H1 (cell line): ENCODE data around the gene ABHD15. TPM values are rescaled to one million over a fixed set of nuclear protein-coding genes. Genes with fewer than 3 reads are reported as not detected.

Source experiments
- CTCF ChIA-PET: fragments of 300-600 bp; sonication (Branson Sonifier 250); formaldehyde crosslinking; loops from one replicate; lab custom pipeline; 2021; ENCODE audit not compliant: partially characterized antibody; lab: Charles Lee
- POLR2A ChIA-PET: fragments of 300-600 bp; sonication (Branson Sonifier 250); formaldehyde crosslinking; loops from one replicate; lab custom pipeline; 2021; ENCODE audit warnings: inconsistent platforms; ENCODE audit not compliant: partially characterized antibody; lab: Charles Lee
- DNase-seq, 2 experiments: peaks; one replicate each; pipeline versions ENCODE4 v3.0.0 to v3.0.0-alpha.2; 2010 to 2022; ENCODE audit warnings: low spot score in 2 of 2, low read depth in 1 of 2, mixed read lengths in 1 of 2
- FAIRE-seq: peaks from 2 replicates; lab custom pipeline; 2011; peaks lifted over from hg19 to GRCh38; lab: Jason Lieb, UNC
- H2AFZ ChIP-seq: 2 replicates; pipeline ENCODE4 v1.8.1; 2012; ENCODE audit warnings: low read length, inconsistent platforms
- H2AK5ac ChIP-seq: 2 replicates; pipeline ENCODE4 v1.6.1; 2013; ENCODE audit warnings: low read depth, low read length
- H2BK120ac ChIP-seq: replicated peaks from 2 replicates; pipeline ENCODE3; 2013; ENCODE audit warnings: low read depth, low read length, inconsistent platforms
- H2BK12ac ChIP-seq: 2 replicates; pipeline ENCODE4 v1.6.1; 2013; ENCODE audit warnings: low read depth, low read length
- H2BK15ac ChIP-seq: 2 replicates; pipeline ENCODE4 v1.6.1; 2013; ENCODE audit warnings: low read length
- H2BK20ac ChIP-seq: 2 replicates; pipeline ENCODE4 v1.6.1; 2013; ENCODE audit warnings: low read length
- H2BK5ac ChIP-seq: 2 replicates; pipeline ENCODE4 v1.6.1; 2013; ENCODE audit warnings: low read depth, low read length
- H3K14ac ChIP-seq: 2 replicates; pipeline ENCODE4 v1.6.1; 2013; ENCODE audit warnings: inconsistent platforms; ENCODE audit not compliant: insufficient read length
- H3K18ac ChIP-seq: 2 replicates; pipeline ENCODE4 v1.6.1; 2013; ENCODE audit warnings: low read length; ENCODE audit errors: extremely low read depth
- H3K23ac ChIP-seq: 2 replicates; pipeline ENCODE4 v1.6.1; 2013; ENCODE audit warnings: inconsistent platforms; ENCODE audit not compliant: insufficient read length
- H3K23me2 ChIP-seq: 2 replicates; pipeline ENCODE4 v1.6.1; 2013; ENCODE audit warnings: low read depth, low read length
- H3K27ac ChIP-seq: 2 replicates; pipeline ENCODE4 v1.6.1; 2011; ENCODE audit warnings: low read depth, low read length, inconsistent platforms
- H3K27me3 ChIP-seq, 4 experiments: replicated peaks in 1 of 4; 1 replicate in 1 of 4; 2 replicates in 3 of 4; pipeline versions ENCODE4 v1.6.1 to v1.8.1; 2011 to 2013; ENCODE audit warnings: low read length in 3 of 4, mild to moderate bottlenecking in 3 of 4, inconsistent platforms in 2 of 4, mixed read lengths in 2 of 4, moderate library complexity in 1 of 4; ENCODE audit not compliant: control insufficient read depth in 3 of 4, insufficient read depth in 3 of 4; ENCODE audit errors: extremely low read depth in 1 of 4
- H3K36me3 ChIP-seq, 4 experiments: 2 replicates each; pipeline versions ENCODE4 v1.6.1 to v1.8.1; 2011 to 2013; ENCODE audit warnings: mild to moderate bottlenecking in 4 of 4, low read length in 3 of 4, moderate library complexity in 2 of 4, control low read depth in 1 of 4, inconsistent platforms in 1 of 4; ENCODE audit not compliant: insufficient read depth in 4 of 4, control insufficient read depth in 2 of 4
- H3K4ac ChIP-seq: replicated peaks from 2 replicates; pipeline ENCODE3; 2013; ENCODE audit warnings: low read length, low read depth, mixed read lengths, inconsistent platforms; ENCODE audit not compliant: insufficient read length
- H3K4me1 ChIP-seq, 4 experiments: replicated peaks in 1 of 4; 1 replicate in 1 of 4; 2 replicates in 3 of 4; pipeline versions ENCODE4 v1.6.1 to v1.8.1; 2011 to 2013; ENCODE audit warnings: low read length in 3 of 4, inconsistent platforms in 2 of 4, mixed read lengths in 1 of 4; ENCODE audit not compliant: insufficient read depth in 4 of 4, control insufficient read depth in 3 of 4
- H3K4me2 ChIP-seq, 2 experiments: 2 replicates each; pipeline versions ENCODE4 v1.6.1 to v1.8.1; 2011 to 2013; ENCODE audit warnings: low read depth in 2 of 2, low read length in 2 of 2, control low read depth in 1 of 2, inconsistent platforms in 1 of 2, mild to moderate bottlenecking in 1 of 2; ENCODE audit not compliant: insufficient read depth in 1 of 2
- H3K4me3 ChIP-seq, 4 experiments: fragments of 200-600, 300-600 bp in 1 of 4; sonication (generic), shearing (Covaris generic), sonication (Bioruptor Twin) in 1 of 4; 2 replicates each; pipeline versions ENCODE4 v1.5.1 to v1.8.1; 2011 to 2016; ENCODE audit warnings: low read length in 4 of 4, low read depth in 3 of 4, control low read depth in 2 of 4, inconsistent platforms in 2 of 4, mild to moderate bottlenecking in 2 of 4, mixed read lengths in 1 of 4, moderate library complexity in 1 of 4; ENCODE audit not compliant: insufficient read depth in 2 of 4; ENCODE audit errors: extremely low read depth in 1 of 4
- H3K56ac ChIP-seq: replicated peaks from 2 replicates; pipeline ENCODE3; 2013; ENCODE audit warnings: low read depth, mild to moderate bottlenecking, mixed read lengths, low read length, inconsistent platforms; ENCODE audit not compliant: insufficient read length
- H3K79me1 ChIP-seq: 2 replicates; pipeline ENCODE4 v1.6.1; 2013; ENCODE audit warnings: low read depth, low read length, control low read depth
- H3K79me2 ChIP-seq, 2 experiments: 2 replicates each; pipeline versions ENCODE4 v1.6.1 to v1.8.1; 2012 to 2013; ENCODE audit warnings: low read length in 2 of 2, mild to moderate bottlenecking in 2 of 2, inconsistent platforms in 1 of 2; ENCODE audit not compliant: insufficient read depth in 2 of 2, control insufficient read depth in 1 of 2
- H3K9ac ChIP-seq, 4 experiments: replicated peaks in 1 of 4; 1 replicate in 1 of 4; 2 replicates in 3 of 4; pipeline versions ENCODE4 v1.6.1 to v1.8.1; 2011 to 2013; ENCODE audit warnings: low read depth in 3 of 4, low read length in 3 of 4, control low read depth in 2 of 4, mild to moderate bottlenecking in 2 of 4, moderate library complexity in 2 of 4, inconsistent platforms in 1 of 4; ENCODE audit errors: extremely low read depth in 1 of 4
- H3K9me3 ChIP-seq, 2 experiments: 2 replicates each; pipeline versions ENCODE4 v1.6.1 to v1.8.1; 2012 to 2013; ENCODE audit warnings: mild to moderate bottlenecking in 2 of 2, moderate library complexity in 2 of 2, control low read depth in 1 of 2, inconsistent platforms in 1 of 2, low read depth in 1 of 2, low read length in 1 of 2, mixed read lengths in 1 of 2; ENCODE audit not compliant: insufficient read depth in 2 of 2
- H4K20me1 ChIP-seq, 2 experiments: replicated peaks in 1 of 2; 2 replicates each; pipeline versions ENCODE3 to v1.8.1; 2011 to 2013; ENCODE audit warnings: inconsistent platforms in 2 of 2, low read length in 2 of 2, mild to moderate bottlenecking in 1 of 2; ENCODE audit not compliant: insufficient read depth in 2 of 2, control insufficient read depth in 1 of 2
- H4K5ac ChIP-seq: 2 replicates; pipeline ENCODE4 v1.6.1; 2013; ENCODE audit warnings: low read length, low read depth, mixed read lengths, inconsistent platforms; ENCODE audit not compliant: insufficient read length
- H4K8ac ChIP-seq: 2 replicates; pipeline ENCODE4 v1.8.0; 2013; ENCODE audit warnings: mild to moderate bottlenecking, moderate library complexity, low read length, inconsistent platforms; ENCODE audit not compliant: insufficient read depth; ENCODE audit errors: extremely low read depth
- H4K91ac ChIP-seq: replicated peaks from 2 replicates; pipeline ENCODE3; 2013; ENCODE audit warnings: low read length, mixed read lengths, inconsistent platforms; ENCODE audit not compliant: insufficient read length
- BRCA1 ChIP-seq: IDR thresholded peaks from 2 replicates; pipeline ENCODE4 v1.6.1; 2012; ENCODE audit warnings: low read depth, low read length, improper control_type of control experiment
- CBX8 ChIP-seq: fragments of 300-800, 300-1000 bp; sonication (generic); IDR thresholded peaks from 2 replicates; pipeline ENCODE4 v1.7.1; 2016; ENCODE audit warnings: low read depth, low read length, borderline replicate concordance
- CHD2 ChIP-seq: IDR thresholded peaks from 2 replicates; pipeline ENCODE4 v1.6.1; 2012; ENCODE audit warnings: low read length, improper control_type of control experiment
- CTBP2 ChIP-seq: IDR thresholded peaks from 2 replicates; pipeline ENCODE4 v1.7.0; 2011; ENCODE audit warnings: borderline replicate concordance, mild to moderate bottlenecking, moderate library complexity, mixed read lengths, low read length; ENCODE audit not compliant: insufficient read depth, insufficient read length
- EZH2 ChIP-seq: fragments of 200-600 bp; sonication (generic); IDR thresholded peaks from 2 replicates; pipeline ENCODE4 v1.7.1; 2012; ENCODE audit warnings: low read depth, mild to moderate bottlenecking, moderate library complexity, low read length, inconsistent platforms; ENCODE audit not compliant: severe bottlenecking
- KDM5A ChIP-seq: fragments of 200-600 bp; IDR thresholded peaks from 2 replicates; pipeline ENCODE4 v1.7.1; 2012; ENCODE audit warnings: mild to moderate bottlenecking, low read length, inconsistent platforms, mixed read lengths
- PHF8 ChIP-seq: fragments of 200-600 bp; sonication (generic); conservative IDR thresholded peaks from 2 replicates; pipeline ENCODE4 v1.7.1; 2012; ENCODE audit warnings: low read depth, mild to moderate bottlenecking, inconsistent platforms, low read length, moderate library complexity
- POLR2AphosphoS5 ChIP-seq: IDR thresholded peaks from 2 replicates; pipeline ENCODE4 v1.6.1; 2011; ENCODE audit warnings: low read depth, low read length
- RBBP5 ChIP-seq: IDR thresholded peaks from 2 replicates; pipeline ENCODE4 v1.7.1; 2012; ENCODE audit warnings: low read depth, mild to moderate bottlenecking, inconsistent platforms, low read length, moderate library complexity, borderline replicate concordance
- RFX5 ChIP-seq: IDR thresholded peaks from 2 replicates; pipeline ENCODE4 v1.6.1; 2011; ENCODE audit warnings: low read depth, low read length, improper control_type of control experiment, borderline replicate concordance
- SIX5 ChIP-seq: IDR thresholded peaks from 2 replicates; pipeline ENCODE4 v1.6.1; 2011; ENCODE audit warnings: mild to moderate bottlenecking, low read depth, low read length
- TAF1 ChIP-seq: IDR thresholded peaks from 2 replicates; pipeline ENCODE4 v1.6.1; 2011; ENCODE audit warnings: mild to moderate bottlenecking, low read depth, low read length
- WGBS, 2 experiments: shearing (Covaris generic) in 1 of 2; methylation state at CpG; one replicate each; pipeline versions ENCODE4 v1.1.6 to v1.1.7; 2013 to 2015; ENCODE audit warnings: low lambda C conversion rate in 2 of 2, mixed read lengths in 2 of 2, inconsistent platforms in 1 of 2, low coverage in 1 of 2, missing lambda C conversion rate in 1 of 2; ENCODE audit not compliant: insufficient replicate concordance in 2 of 2, insufficient coverage in 1 of 2, insufficient read length in 1 of 2; ENCODE audit errors: extremely low coverage in 1 of 2, missing lambda C conversion rate in 1 of 2; 5-methylcytosine and 5-hydroxymethylcytosine counted together
- polyA plus RNA-seq, 7 experiments: library from polyadenylated mRNA; depleted of rRNA in 3 of 7; stranded (reverse) in 5 of 7; unstranded in 2 of 7; fragments of >200 nt in 5 of 7; fragments of 200-250 nt in 2 of 7; gene quantifications; 1 replicate in 5 of 7; 2 replicates in 1 of 7; 4 replicates in 1 of 7; pipeline versions ENCODE4 v1.2.1 to v1.2.3, GENCODE V29; 2011 to 2013; ENCODE audit warnings: missing spikeins in 2 of 7, mixed read lengths in 2 of 7
- total RNA-seq: library from RNA; stranded (reverse); fragmentation: NEBNext Ultra II Directional; extraction: Animal tissue kit (Norgen Biotek cat#: 25700); gene quantifications from 2 replicates; pipeline ENCODE4 v1.2.1, GENCODE V29; 2021
- TF ChIP-seq, protein P1 (sequence below): IDR thresholded peaks from 2 replicates; pipeline ENCODE4 v1.6.1; 2011; ENCODE audit warnings: low read length, improper control_type of control experiment

ABHD15 gene
- total and polyA plus RNA-seq, 2 of the 8 experiments (the other 6 are each of a cell fraction or from before 2014, with no cell fraction given): 0.88 to 1.7 TPM

DNA sequence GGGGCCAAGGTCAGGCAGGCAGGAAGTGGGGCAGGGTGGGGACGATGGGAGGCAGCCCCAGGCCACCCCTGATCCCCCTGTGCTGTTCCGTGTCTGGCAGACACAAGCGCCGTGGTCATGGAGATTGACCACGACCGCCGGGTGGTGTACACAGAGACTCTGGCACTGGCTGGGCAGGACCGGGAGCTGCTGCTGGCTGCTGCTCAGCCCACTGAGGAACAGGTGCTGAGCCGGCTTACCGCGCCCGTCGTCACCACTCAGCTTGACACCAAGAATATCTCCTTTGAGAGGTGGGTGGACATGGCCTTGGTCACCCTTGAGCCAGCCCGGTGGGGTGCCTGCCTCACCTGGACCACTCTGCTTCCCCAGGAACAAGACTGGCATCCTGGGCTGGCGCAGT lies 42.1 kb upstream of the ABHD15 start:
- Histone ChIP-seq H3K9me3 (peaks cover 0 to 11% of the 10 kb centered on the region in 2 experiments; a peak in 1 of 4 replicates), H3K14ac (no peak overlapping the region), H2BK12ac (no peak overlapping the region), H3K79me1 (peaks cover 2% of the 10 kb centered on the region; the same call in 1 of the 2 replicates), H3K4ac (no peak overlapping the region), H4K5ac (no peak overlapping the region), H3K4me2 (no peak overlapping the region), H3K9ac (no peak overlapping the region), H4K91ac (no peak overlapping the region), H4K8ac (no peak overlapping the region), H3K56ac (no peak overlapping the region), H3K4me3 (no peak overlapping the region), H3K23me2 (no peaks in the 10 kb centered on the region; the same call in 1 of the 2 replicates), H3K27ac (no peak overlapping the region), H2BK20ac (no peak overlapping the region), H2BK15ac (no peak overlapping the region), H3K36me3 (peaks cover 0 to 7% (median 0%) of the 10 kb centered on the region in 4 experiments; a peak in 1 of 8 replicates), H2BK120ac (no peak overlapping the region), H3K27me3 (peaks cover 0 to 6% (median 3%) of the 10 kb centered on the region in 4 experiments; a peak in 3 of 7 replicates), H2AK5ac (no peak overlapping the region), H3K23ac (no peak overlapping the region), H3K4me1 (peaks cover 0 to 5% (median 5%) of the 10 kb centered on the region in 4 experiments; a peak in 6 of 7 replicates), H4K20me1 (peaks cover 0 to 5% of the 10 kb centered on the region in 2 experiments), H2AFZ (no peak overlapping the region), H2BK5ac (no peak overlapping the region), H3K18ac (no peak overlapping the region), H3K79me2 (no peaks in the 10 kb centered on the region)
- CTCF ChIA-PET: interaction anchor here (0.6 to 2.1 kb wide), 9 partner anchors 9 to 239 kb away, joined by 3 to 13 read pairs (median 5); partner anchors contain the start of gene ANKRD13B
- TF ChIP-seq SIX5 (no peak), TAF1 (no peak), CHD2 (no peak), CBX8 (no peak), RBBP5 (no peak), POLR2AphosphoS5 (no peak), KDM5A (no peak), EZH2 (no peak), RFX5 (no peak), CTBP2 (no peak), BRCA1 (no peak), PHF8 (no peak)
- TF ChIP-seq, protein P1, sequence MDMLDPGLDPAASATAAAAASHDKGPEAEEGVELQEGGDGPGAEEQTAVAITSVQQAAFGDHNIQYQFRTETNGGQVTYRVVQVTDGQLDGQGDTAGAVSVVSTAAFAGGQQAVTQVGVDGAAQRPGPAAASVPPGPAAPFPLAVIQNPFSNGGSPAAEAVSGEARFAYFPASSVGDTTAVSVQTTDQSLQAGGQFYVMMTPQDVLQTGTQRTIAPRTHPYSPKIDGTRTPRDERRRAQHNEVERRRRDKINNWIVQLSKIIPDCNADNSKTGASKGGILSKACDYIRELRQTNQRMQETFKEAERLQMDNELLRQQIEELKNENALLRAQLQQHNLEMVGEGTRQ: no peak
- DNase-seq: no peak
- POLR2A ChIA-PET: interaction anchor here (0.8 to 1.7 kb wide), 3 partner anchors 8 to 11 kb away, joined by 3 to 8 read pairs (median 3); no protein-coding TSS in a partner anchor
- FAIRE-seq: no peak
- WGBS, 2 experiments: 94% methylated on average over 10 of the region's 15 CpGs; no CpG with 5 or more reads in 1 of the 2 experiments
